PFSK-1 (cell line): Measurements from ENCODE around the gene MGAT4B.

Source experiments
- POLR2AphosphoS5 ChIP-seq: IDR thresholded peaks from 2 replicates; pipeline ENCODE4 v1.6.1; 2012; ENCODE audit warnings: low read depth, mild to moderate bottlenecking, control low read depth, low read length, moderate library complexity
- REST ChIP-seq, 2 experiments: IDR thresholded peaks; 2 replicates each; pipeline versions ENCODE4 v1.6.1 to v1.8.0; 2011 to 2012; ENCODE audit warnings: low read depth in 2 of 2, low read length in 2 of 2, control low read depth in 1 of 2, inconsistent platforms in 1 of 2, mild to moderate bottlenecking in 1 of 2, moderate library complexity in 1 of 2; ENCODE audit not compliant: insufficient read depth in 1 of 2
- TAF1 ChIP-seq: IDR thresholded peaks from 2 replicates; pipeline ENCODE4 v1.6.1; 2012; ENCODE audit warnings: low read length, control low read depth, borderline replicate concordance; ENCODE audit not compliant: insufficient read depth

GRCh38 chr5:179812997-179813607 is 6.4 kb upstream of the MGAT4B start:
- TF ChIP-seq REST (IDR thresholded peaks at IDR 0.05; ENCODE audit: insufficient read depth in 1 of 2, low read depth in 2 of 2, low read length in 2 of 2) (no peak), TAF1 (no peak), POLR2AphosphoS5 (no peak)
